H54 (cell line): ENCODE results near the gene CHST6.
"Not testable (repeated sequence)": the region's sequence is repeated elsewhere in the genome, so short reads cannot be mapped to it uniquely, and the experiment has no call there.

Experiments used
- DNase-seq: peaks from one replicate; pipeline ENCODE4 v3.0.0; 2011; ENCODE audit warnings: low spot score, mixed read lengths; ENCODE audit not compliant: insufficient read length
- FAIRE-seq: peaks from 3 replicates; lab custom pipeline; 2011; peaks lifted over from hg19 to GRCh38; lab: Jason Lieb, UNC
- POLR2A ChIP-seq: IDR thresholded peaks from 2 replicates; pipeline ENCODE4 v1.6.1; 2011; ENCODE audit warnings: low read depth, mild to moderate bottlenecking, low read length

The CHST6 gene

GRCh38 chr16:75526032-75526790, 31.0 kb upstream of the CHST6 start:
- TF ChIP-seq POLR2A = no peak
- no peak for DNase-seq
- FAIRE-seq = no peak

GRCh38 chr16:75519175-75519574, 23.9 kb upstream of the CHST6 start:
- FAIRE-seq (no peak), DNase-seq (no peak)
- no peak for TF ChIP-seq POLR2A

GRCh38 chr16:75516189-75516966, 21.1 kb upstream of the CHST6 start:
- DNase-seq, FAIRE-seq: not testable (repeated sequence)

GRCh38 chr16:75514296-75514695, 19.1 kb upstream of the CHST6 start:
- no peak for TF ChIP-seq POLR2A
- DNase-seq (no peak), FAIRE-seq (no peak)

- DNase-seq = no peak
- TF ChIP-seq POLR2A = no peak
- no peak for FAIRE-seq
These were observed 11.3 kb upstream of the CHST6 start for GRCh38 chr16:75506574-75506973.

- FAIRE-seq = no peak
- no peak for TF ChIP-seq POLR2A
- no peak for DNase-seq
These were observed 10.9 kb upstream of the CHST6 start for GRCh38 chr16:75506107-75506506.

GRCh38 chr16:75503801-75504200, 8.6 kb upstream of the CHST6 start:
- no peak for FAIRE-seq

GRCh38 chr16:75502916-75503605, 7.8 kb upstream of the CHST6 start:
- DNase-seq (peak; percentile 47), FAIRE-seq (no peak)
- no peak for TF ChIP-seq POLR2A

More at GRCh38 chr16:75503801-75504200, 8.6 kb upstream of the CHST6 start:
- DNase-seq = no peak
- no peak for TF ChIP-seq POLR2A

- DNase-seq, FAIRE-seq: not testable (repeated sequence)
These were observed 6.6 kb upstream of the CHST6 start for GRCh38 chr16:75501820-75502219.

- FAIRE-seq = no peak
- no peak for DNase-seq
- TF ChIP-seq POLR2A = no peak
These were observed 6.1 kb upstream of the CHST6 start for GRCh38 chr16:75501359-75501758.

- FAIRE-seq, DNase-seq: not testable (repeated sequence)
These were observed 3.5 kb upstream of the CHST6 start for GRCh38 chr16:75498605-75499322.

GRCh38 chr16:75497558-75497957, 2.3 kb upstream of the CHST6 start:
- no peak for FAIRE-seq
- DNase-seq = no peak
- no peak for TF ChIP-seq POLR2A

GRCh38 chr16:75494661-75495075, 573 bp downstream of the CHST6 start:
- TF ChIP-seq POLR2A = no peak
- no peak for FAIRE-seq
- DNase-seq = no peak

- no peak for DNase-seq
- no peak for FAIRE-seq
- no peak for TF ChIP-seq POLR2A
These were observed 1.1 kb downstream of the CHST6 start for GRCh38 chr16:75494184-75494583.
